GM23338 (cell line): ENCODE measurements around the gene SH3BP4. TPM values are rescaled to one million over a fixed set of nuclear protein-coding genes. Genes with fewer than 3 reads are reported as not detected.

Source experiments
- ATAC-seq: fragments of 200-7000 bp; cut with Tn5 transposase; 3 replicates; pipeline ENCODE4 v1.9.1; 2020
- DNase-seq: peaks from one replicate; pipeline ENCODE4 v3.0.0-alpha.2; 2015; ENCODE audit warnings: low spot score
- H2AFZ ChIP-seq: fragments of 200-600 bp; sonication (generic); 2 replicates; pipeline ENCODE4 v1.8.0; 2016; ENCODE audit warnings: antibody characterized with exemption, mild to moderate bottlenecking, moderate library complexity
- H3F3A ChIP-seq: fragments of 200-600 bp; sonication (generic); replicated peaks from 2 replicates; pipeline ENCODE4 v1.8.0; 2017; ENCODE audit warnings: antibody characterized with exemption, mixed run types, low read depth
- H3K27ac ChIP-seq: fragments of 200-600 bp; sonication (generic); 2 replicates; pipeline ENCODE4 v1.6.1; 2016; ENCODE audit warnings: low read depth
- H3K27me3 ChIP-seq: fragments of 200-600 bp; sonication (generic); 2 replicates; pipeline ENCODE4 v1.8.0; 2016; ENCODE audit warnings: mild to moderate bottlenecking, mixed run types, moderate library complexity; ENCODE audit not compliant: insufficient read depth
- H3K36me3 ChIP-seq: fragments of 200-600 bp; sonication (generic); 2 replicates; pipeline ENCODE4 v1.8.0; 2016; ENCODE audit warnings: mild to moderate bottlenecking; ENCODE audit not compliant: insufficient read depth
- H3K4me1 ChIP-seq: fragments of 200-600 bp; sonication (generic); 2 replicates; pipeline ENCODE4 v1.8.0; 2016; ENCODE audit warnings: mild to moderate bottlenecking, moderate library complexity; ENCODE audit not compliant: insufficient read depth
- H3K4me2 ChIP-seq: fragments of 200-600 bp; sonication (generic); 2 replicates; pipeline ENCODE4 v1.7.1; 2017; ENCODE audit warnings: mixed run types
- H3K4me3 ChIP-seq: fragments of 200-600 bp; sonication (generic); 2 replicates; pipeline ENCODE4 v1.6.1; 2016; ENCODE audit warnings: mixed run types
- H3K79me2 ChIP-seq: fragments of 200-600 bp; sonication (generic); replicated peaks from 2 replicates; pipeline ENCODE4 v1.8.0; 2017; ENCODE audit warnings: mild to moderate bottlenecking; ENCODE audit not compliant: insufficient read depth
- H3K9me2 ChIP-seq: fragments of 200-600 bp; sonication (generic); 2 replicates; pipeline ENCODE4 v1.8.0; 2017; ENCODE audit not compliant: insufficient read depth
- H4K20me1 ChIP-seq: fragments of 200-600 bp; sonication (generic); replicated peaks from 2 replicates; pipeline ENCODE4 v1.8.0; 2017; ENCODE audit warnings: mild to moderate bottlenecking; ENCODE audit not compliant: insufficient read depth
- H3K27ac Mint-ChIP-seq: 2 replicates; pipeline ENCODE4 v1.8.0; 2020; ENCODE audit warnings: inconsistent platforms, mild to moderate bottlenecking, moderate library complexity, mixed read lengths
- H3K27me3 Mint-ChIP-seq: 3 replicates; pipeline ENCODE4 v1.8.0; 2022; ENCODE audit warnings: low read depth, mild to moderate bottlenecking, moderate library complexity, mixed read lengths, inconsistent platforms; ENCODE audit not compliant: insufficient read depth, poor library complexity
- H3K36me3 Mint-ChIP-seq: 3 replicates; pipeline ENCODE4 v1.8.0; 2021; ENCODE audit warnings: low read depth, mild to moderate bottlenecking, inconsistent platforms, moderate library complexity, mixed read lengths
- H3K4me1 Mint-ChIP-seq: 3 replicates; pipeline ENCODE4 v1.8.0; 2020; ENCODE audit warnings: mild to moderate bottlenecking, inconsistent platforms, mixed read lengths
- H3K4me3 Mint-ChIP-seq: 3 replicates; pipeline ENCODE4 v1.8.0; 2021; ENCODE audit warnings: moderate library complexity, mild to moderate bottlenecking, inconsistent platforms, mixed read lengths
- H3K9me3 Mint-ChIP-seq: 3 replicates; pipeline ENCODE4 v1.8.0; 2020; ENCODE audit warnings: moderate library complexity, mild to moderate bottlenecking, inconsistent platforms, mixed read lengths
- CREB1 ChIP-seq: fragments of 250-450 bp; sonication (Bioruptor Pico); IDR thresholded peaks from 2 replicates; pipeline ENCODE4 v1.5.0; 2020; ENCODE audit warnings: low read depth, mild to moderate bottlenecking, moderate library complexity
- CTCF ChIP-seq, 2 experiments: fragments of 200-600 bp in 1 of 2; sonication (generic) in 1 of 2; conservative IDR thresholded peaks; 2 replicates each; pipeline versions ENCODE4 v1.5.1 to v1.6.1; 2016 to 2017; ENCODE audit warnings: antibody characterized with exemption in 2 of 2, low read depth in 2 of 2, mild to moderate bottlenecking in 2 of 2, moderate library complexity in 1 of 2
- ETS1 ChIP-seq: IDR thresholded peaks from 2 replicates; pipeline ENCODE4 v1.6.1; 2016; ENCODE audit warnings: antibody characterized with exemption
- EZH2 ChIP-seq: fragments of 200-600 bp; sonication (generic); IDR thresholded peaks from one replicate; pipeline ENCODE4 v1.8.0; 2017; ENCODE audit warnings: antibody characterized with exemption, mild to moderate bottlenecking, low read depth; ENCODE audit not compliant: unreplicated experiment
- EZH2phosphoT487 ChIP-seq: fragments of 200-600 bp; sonication (generic); IDR thresholded peaks from one replicate; pipeline ENCODE4 v1.8.1; 2018; ENCODE audit warnings: antibody characterized with exemption; ENCODE audit not compliant: unreplicated experiment
- JUNB ChIP-seq: IDR thresholded peaks from one replicate; pipeline ENCODE4 v1.6.1; 2016; ENCODE audit warnings: antibody characterized with exemption; ENCODE audit not compliant: unreplicated experiment
- NANOG ChIP-seq: IDR thresholded peaks from 2 replicates; pipeline ENCODE4 v1.6.1; 2016; ENCODE audit warnings: antibody characterized with exemption, borderline replicate concordance
- POLR2AphosphoS5 ChIP-seq: IDR thresholded peaks from 2 replicates; pipeline ENCODE4 v1.6.1; 2016; ENCODE audit warnings: antibody characterized with exemption, low read depth
- STAT1 ChIP-seq: IDR thresholded peaks from one replicate; pipeline ENCODE4 v1.6.1; 2016; ENCODE audit warnings: antibody characterized with exemption; ENCODE audit not compliant: unreplicated experiment
- ZNF114 ChIP-seq: fragments of 250-450 bp; sonication (Bioruptor Pico); IDR thresholded peaks from 2 replicates; pipeline ENCODE4 v1.5.0; 2020; ENCODE audit warnings: mild to moderate bottlenecking, moderate library complexity
- ZNF331 ChIP-seq: fragments of 250-450 bp; sonication (Bioruptor Pico); IDR thresholded peaks from 2 replicates; pipeline ENCODE4 v1.5.0; 2020; ENCODE audit warnings: low read depth, mild to moderate bottlenecking, moderate library complexity
- ZNF462 ChIP-seq: fragments of 250-450 bp; sonication (Bioruptor Pico); IDR thresholded peaks from 2 replicates; pipeline ENCODE4 v1.5.0; 2020; ENCODE audit warnings: mild to moderate bottlenecking, moderate library complexity
- polyA plus RNA-seq: library from polyadenylated mRNA; unstranded; fragments of >200 nt; fragmentation: Nextera tagmentation; extraction: Ambion mirVana; gene quantifications from 2 replicates; pipeline ENCODE4 v1.2.1, GENCODE V29; 2016
- total RNA-seq: library from RNA; depleted of rRNA; stranded (reverse); fragments of >200 nt; shearing (Covaris generic); gene quantifications from 2 replicates; pipeline ENCODE4 v1.2.3, GENCODE V29; 2014
- TF ChIP-seq, protein P1 (sequence below): IDR thresholded peaks from one replicate; pipeline ENCODE4 v1.6.1; 2018; ENCODE audit warnings: antibody characterized with exemption; ENCODE audit not compliant: unreplicated experiment

The SH3BP4 gene
- total and polyA plus RNA-seq, 2 experiments from 2014 or later = 15.6 to 50.9 TPM

GRCh38 chr2:235043762-235044500 lies 92.1 kb downstream of the SH3BP4 start:
- peaks cover 10% of the 10 kb centered on the region for H3K4me1 ChIP-seq
- 0 out of 2 replicates have a peak overlapping the region, but pooled peaks have one; percentile 7 for H3K27ac Mint-ChIP-seq

More at GRCh38 chr2:235043762-235044500, 92.1 kb downstream of the SH3BP4 start:
- Mint-ChIP-seq H3K27me3 (peaks cover 8% of the 10 kb centered on the region), H3K9me3 (no peaks in the 10 kb centered on the region), H3K36me3 (peaks cover 46% of the 10 kb centered on the region), H3K4me1 (peaks cover 9% of the 10 kb centered on the region), H3K4me3 (no peak overlapping the region)
- Histone ChIP-seq H3K9me2 (no peaks in the 10 kb centered on the region), H3K36me3 (peaks cover 18% of the 10 kb centered on the region; the same call in 1 of the 2 replicates), H3K27me3 (no peaks in the 10 kb centered on the region), H2AFZ (no peak overlapping the region), H3K79me2 (peaks cover 53% of the 10 kb centered on the region), H3F3A (0 out of 2 replicates have a peak, but pooled peaks cover under 1% of the 10 kb centered on the region), H3K27ac (no peak overlapping the region), H3K4me3 (no peak overlapping the region), H4K20me1 (peaks cover 24% of the 10 kb centered on the region), H3K4me2 (no peak overlapping the region)
- TF ChIP-seq ZNF462 (no peak), EZH2phosphoT487 (no peak), CTCF (conservative IDR thresholded peaks at IDR 0.05; ENCODE audit: low read depth in 2 of 2) (no peak), ZNF331 (no peak), POLR2AphosphoS5 (no peak), NANOG (no peak), STAT1 (no peak), EZH2 (no peak), ETS1 (no peak), CREB1 (CRISPR knock-in tag) (no peak), ZNF114 (CRISPR knock-in tag) (no peak), JUNB (no peak)
- TF ChIP-seq, protein P1, sequence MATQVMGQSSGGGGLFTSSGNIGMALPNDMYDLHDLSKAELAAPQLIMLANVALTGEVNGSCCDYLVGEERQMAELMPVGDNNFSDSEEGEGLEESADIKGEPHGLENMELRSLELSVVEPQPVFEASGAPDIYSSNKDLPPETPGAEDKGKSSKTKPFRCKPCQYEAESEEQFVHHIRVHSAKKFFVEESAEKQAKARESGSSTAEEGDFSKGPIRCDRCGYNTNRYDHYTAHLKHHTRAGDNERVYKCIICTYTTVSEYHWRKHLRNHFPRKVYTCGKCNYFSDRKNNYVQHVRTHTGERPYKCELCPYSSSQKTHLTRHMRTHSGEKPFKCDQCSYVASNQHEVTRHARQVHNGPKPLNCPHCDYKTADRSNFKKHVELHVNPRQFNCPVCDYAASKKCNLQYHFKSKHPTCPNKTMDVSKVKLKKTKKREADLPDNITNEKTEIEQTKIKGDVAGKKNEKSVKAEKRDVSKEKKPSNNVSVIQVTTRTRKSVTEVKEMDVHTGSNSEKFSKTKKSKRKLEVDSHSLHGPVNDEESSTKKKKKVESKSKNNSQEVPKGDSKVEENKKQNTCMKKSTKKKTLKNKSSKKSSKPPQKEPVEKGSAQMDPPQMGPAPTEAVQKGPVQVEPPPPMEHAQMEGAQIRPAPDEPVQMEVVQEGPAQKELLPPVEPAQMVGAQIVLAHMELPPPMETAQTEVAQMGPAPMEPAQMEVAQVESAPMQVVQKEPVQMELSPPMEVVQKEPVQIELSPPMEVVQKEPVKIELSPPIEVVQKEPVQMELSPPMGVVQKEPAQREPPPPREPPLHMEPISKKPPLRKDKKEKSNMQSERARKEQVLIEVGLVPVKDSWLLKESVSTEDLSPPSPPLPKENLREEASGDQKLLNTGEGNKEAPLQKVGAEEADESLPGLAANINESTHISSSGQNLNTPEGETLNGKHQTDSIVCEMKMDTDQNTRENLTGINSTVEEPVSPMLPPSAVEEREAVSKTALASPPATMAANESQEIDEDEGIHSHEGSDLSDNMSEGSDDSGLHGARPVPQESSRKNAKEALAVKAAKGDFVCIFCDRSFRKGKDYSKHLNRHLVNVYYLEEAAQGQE = no peak
- DNase-seq (no peak), ATAC-seq (no peak)
